ENCODE results near the gene ZBTB20. TPM values are rescaled to one million over a fixed set of nuclear protein-coding genes. Genes with fewer than 3 reads are reported as not detected.

ZBTB20 gene
- total RNA-seq, 6 donors from 2014 or later = 40.0 to 150 (median 65.8) TPM

DNA sequence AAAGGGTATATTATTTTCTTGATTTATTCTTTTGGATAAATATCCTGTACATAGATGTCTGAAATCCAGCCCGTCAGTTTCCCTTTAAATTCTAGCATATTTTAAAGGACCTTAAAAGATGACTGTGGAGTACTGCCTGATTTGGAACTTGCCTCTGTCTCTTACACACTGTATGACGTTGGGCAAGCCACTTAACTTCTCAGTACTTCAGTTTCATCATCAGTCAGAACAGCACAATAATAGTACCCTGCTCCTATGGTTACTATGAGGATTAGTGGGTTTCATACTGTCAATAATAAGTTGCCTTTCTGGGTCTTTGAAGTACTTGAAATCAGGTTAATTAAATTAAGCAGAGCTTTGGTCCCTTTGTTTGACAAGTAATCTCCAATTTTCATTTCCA lies 479.0 kb downstream of the ZBTB20 start:
- Histone ChIP-seq H3K27me3 (no peaks in the 10 kb centered on the region), H3K4me1 (peaks cover 0 to 5% (median 0%) of the 10 kb centered on the region in 4 donors), H3K27ac (no peak overlapping the region), H3K9me3 (no peaks in the 10 kb centered on the region), H3K4me3 (no peak overlapping the region), H3K36me3 (no peaks in the 10 kb centered on the region)
- ATAC-seq (ENCODE audit: low FRiP score in 2 of 2) (peak; percentile 76 to 84), DNase-seq (peak in 1 of 2 donors; percentile 46)
- 57% methylated on average over 2 of the region's 2 CpGs for WGBS, 2 donors
- TF ChIP-seq POLR2A (IDR thresholded peaks at IDR 0.05) (no peak), EP300 (IDR thresholded peaks at IDR 0.05) (no peak), POLR2AphosphoS5 (IDR thresholded peaks at IDR 0.05) (no peak)
- TF ChIP-seq, protein P1, sequence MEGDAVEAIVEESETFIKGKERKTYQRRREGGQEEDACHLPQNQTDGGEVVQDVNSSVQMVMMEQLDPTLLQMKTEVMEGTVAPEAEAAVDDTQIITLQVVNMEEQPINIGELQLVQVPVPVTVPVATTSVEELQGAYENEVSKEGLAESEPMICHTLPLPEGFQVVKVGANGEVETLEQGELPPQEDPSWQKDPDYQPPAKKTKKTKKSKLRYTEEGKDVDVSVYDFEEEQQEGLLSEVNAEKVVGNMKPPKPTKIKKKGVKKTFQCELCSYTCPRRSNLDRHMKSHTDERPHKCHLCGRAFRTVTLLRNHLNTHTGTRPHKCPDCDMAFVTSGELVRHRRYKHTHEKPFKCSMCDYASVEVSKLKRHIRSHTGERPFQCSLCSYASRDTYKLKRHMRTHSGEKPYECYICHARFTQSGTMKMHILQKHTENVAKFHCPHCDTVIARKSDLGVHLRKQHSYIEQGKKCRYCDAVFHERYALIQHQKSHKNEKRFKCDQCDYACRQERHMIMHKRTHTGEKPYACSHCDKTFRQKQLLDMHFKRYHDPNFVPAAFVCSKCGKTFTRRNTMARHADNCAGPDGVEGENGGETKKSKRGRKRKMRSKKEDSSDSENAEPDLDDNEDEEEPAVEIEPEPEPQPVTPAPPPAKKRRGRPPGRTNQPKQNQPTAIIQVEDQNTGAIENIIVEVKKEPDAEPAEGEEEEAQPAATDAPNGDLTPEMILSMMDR (IDR thresholded peaks at IDR 0.05) = no peak

DNA sequence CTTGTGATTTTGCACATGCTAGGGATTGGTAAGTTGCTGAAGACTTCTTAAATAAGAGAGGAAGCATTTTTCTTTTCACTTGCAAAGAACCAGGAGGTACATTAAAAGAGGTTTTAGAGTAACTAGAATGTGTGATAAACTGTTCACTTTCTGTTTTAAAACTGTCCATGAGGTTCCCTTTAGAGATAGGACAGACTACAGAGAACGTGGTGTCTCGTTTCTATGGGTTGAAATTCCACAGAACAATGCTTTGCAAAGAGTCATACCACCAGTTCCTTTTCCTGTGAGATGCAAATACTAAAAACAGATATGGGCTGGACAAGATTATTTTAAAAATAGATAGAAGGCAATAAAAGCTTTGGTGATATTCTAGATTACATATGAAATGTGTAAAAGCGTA lies 480.5 kb downstream of the ZBTB20 start:
- peaks cover 0 to 5% (median 0%) of the 10 kb centered on the region in 4 donors for H3K4me1 ChIP-seq
- WGBS, 2 donors = 67 to 79% methylated on average over 3 of the region's 3 CpGs
- no peak overlapping the region for H3K4me3 ChIP-seq
- H3K27me3 ChIP-seq = no peaks in the 10 kb centered on the region
- no peaks in the 10 kb centered on the region for H3K9me3 ChIP-seq
- H3K27ac ChIP-seq = peak overlapping the region in 1 of 4 donors; percentile 27
- no peak for DNase-seq
- no peaks in the 10 kb centered on the region for H3K36me3 ChIP-seq
- TF ChIP-seq POLR2AphosphoS5 (IDR thresholded peaks at IDR 0.05) (no peak), EP300 (IDR thresholded peaks at IDR 0.05) (no peak), POLR2A (IDR thresholded peaks at IDR 0.05) (no peak)
- TF ChIP-seq, protein P1 (IDR thresholded peaks at IDR 0.05) = no peak
- ATAC-seq (ENCODE audit: low FRiP score in 2 of 2) = no peak

DNA sequence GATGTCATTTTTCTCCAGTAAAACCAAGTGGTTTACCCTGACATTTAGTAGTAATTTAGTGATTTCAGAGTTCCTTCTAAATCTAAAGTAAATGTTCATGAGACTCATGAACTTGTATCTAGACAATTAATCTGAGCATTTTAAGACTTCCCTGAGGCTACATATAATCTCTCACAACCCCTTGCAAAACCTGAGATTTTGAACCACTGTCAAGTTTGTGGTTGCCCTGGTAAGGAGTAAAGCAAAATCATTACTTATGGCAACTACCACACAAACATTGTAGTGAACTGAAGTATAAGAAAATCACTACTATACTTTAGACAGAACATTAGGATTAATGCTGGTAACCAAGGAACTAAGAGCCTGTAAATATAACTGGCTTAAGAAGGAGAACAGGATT lies 483.1 kb downstream of the ZBTB20 start:
- Histone ChIP-seq H3K36me3 (no peaks in the 10 kb centered on the region), H3K27ac (no peak overlapping the region), H3K9me3 (no peaks in the 10 kb centered on the region), H3K4me3 (no peak overlapping the region), H3K4me1 (peaks cover under 1 to 21% (median 11%) of the 10 kb centered on the region in 4 donors), H3K27me3 (no peaks in the 10 kb centered on the region)
- ATAC-seq (ENCODE audit: low FRiP score in 2 of 2) = no peak
- no peak for DNase-seq
- TF ChIP-seq POLR2A (IDR thresholded peaks at IDR 0.05) = no peak
- TF ChIP-seq EP300 (IDR thresholded peaks at IDR 0.05) = no peak
- no peak for TF ChIP-seq POLR2AphosphoS5 (IDR thresholded peaks at IDR 0.05)
- TF ChIP-seq, protein P1 (IDR thresholded peaks at IDR 0.05) = no peak

DNA sequence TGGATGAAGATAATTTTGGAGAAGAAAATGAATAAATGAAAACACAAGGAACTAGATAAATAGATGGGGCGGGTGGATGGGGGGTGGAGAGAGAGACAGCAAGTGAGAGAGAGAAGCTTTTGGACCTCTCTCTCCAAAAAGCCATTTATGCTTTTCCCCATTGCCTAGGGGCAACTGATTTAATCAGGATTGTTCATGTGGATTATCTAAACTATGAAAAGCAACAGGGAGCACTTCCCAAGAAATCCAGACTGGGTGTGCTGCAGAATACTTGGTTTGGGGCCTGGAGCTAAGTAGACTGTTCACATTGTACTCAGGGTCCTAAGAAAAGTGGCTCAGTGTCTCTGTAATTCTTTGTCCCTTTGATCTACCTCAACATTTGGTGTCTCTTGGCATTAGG lies 486.3 kb downstream of the ZBTB20 start:
- 89 to 100% methylated on average over 1 of the region's 1 CpG for WGBS, 2 donors
- Histone ChIP-seq H3K36me3 (no peaks in the 10 kb centered on the region), H3K9me3 (no peaks in the 10 kb centered on the region), H3K27me3 (no peaks in the 10 kb centered on the region), H3K4me1 (peaks cover 4 to 17% (median 11%) of the 10 kb centered on the region in 4 donors), H3K27ac (peak overlapping the region in 3 of 4 donors; percentile 13 to 78 (median 45)), H3K4me3 (no peak overlapping the region)
- DNase-seq = no peak
- no peak for TF ChIP-seq POLR2A (IDR thresholded peaks at IDR 0.05)
- TF ChIP-seq EP300 (IDR thresholded peaks at IDR 0.05) = no peak
- no peak for TF ChIP-seq POLR2AphosphoS5 (IDR thresholded peaks at IDR 0.05)
- TF ChIP-seq, protein P1 (IDR thresholded peaks at IDR 0.05) = no peak
- ATAC-seq (ENCODE audit: low FRiP score in 2 of 2) = no peak

DNA sequence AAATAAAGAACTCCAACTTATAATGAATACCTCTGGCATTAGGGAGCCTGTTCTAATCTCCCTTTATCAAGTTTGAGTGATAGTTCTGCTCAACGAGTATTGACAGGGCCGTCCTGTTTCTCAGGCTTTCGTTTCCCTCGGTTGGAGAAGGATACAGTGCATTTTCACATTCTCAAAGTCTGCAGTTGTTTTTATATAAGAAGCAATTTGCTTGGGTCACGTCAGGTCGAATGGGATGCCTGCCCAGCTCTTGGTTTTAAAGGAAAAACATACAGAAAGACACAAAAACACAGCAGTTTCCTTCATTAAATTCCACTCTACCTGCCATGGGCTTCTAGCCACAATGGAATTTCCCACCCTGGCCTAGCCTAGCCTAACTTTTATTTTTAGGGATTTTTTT lies 487.0 kb downstream of the ZBTB20 start:
- peaks cover 4 to 17% (median 11%) of the 10 kb centered on the region in 4 donors for H3K4me1 ChIP-seq
- H3K9me3 ChIP-seq = no peaks in the 10 kb centered on the region

More for the DNA sequence above, 487.0 kb downstream of the ZBTB20 start:
- Histone ChIP-seq H3K27me3 (no peaks in the 10 kb centered on the region), H3K4me3 (no peak overlapping the region), H3K36me3 (no peaks in the 10 kb centered on the region), H3K27ac (peak overlapping the region; percentile 3 to 78 (median 29))
- TF ChIP-seq EP300 (IDR thresholded peaks at IDR 0.05) (no peak), POLR2AphosphoS5 (IDR thresholded peaks at IDR 0.05) (no peak), POLR2A (IDR thresholded peaks at IDR 0.05) (no peak)
- TF ChIP-seq, protein P1 (IDR thresholded peaks at IDR 0.05) = no peak
- peak in 1 of 2 donors; percentile 26 for ATAC-seq (ENCODE audit: low FRiP score in 2 of 2)
- 26% methylated on average over 6 of the region's 6 CpGs for WGBS, 2 donors
- DNase-seq = no peak
